KMS-11 (cell line): Measurements from ENCODE around the gene RALGAPA2.
"Not testable (repeated sequence)": the region's sequence is repeated elsewhere in the genome, so short reads cannot be mapped to it uniquely, and the experiment has no call there.

Experiments used
- H2AFZ ChIP-seq: fragments of 200-600 bp; sonication (generic); 2 replicates; pipeline ENCODE4 v1.6.1; 2016; ENCODE audit warnings: antibody characterized with exemption, mixed run types, low read depth
- H3K27ac ChIP-seq: fragments of 200-600 bp; sonication (generic); 2 replicates; pipeline ENCODE4 v1.6.1; 2016; ENCODE audit warnings: mild to moderate bottlenecking, mixed run types
- H3K27me3 ChIP-seq: fragments of 200-600 bp; sonication (generic); 2 replicates; pipeline ENCODE4 v1.6.1; 2017; ENCODE audit warnings: mild to moderate bottlenecking, low read depth, mixed run types, moderate library complexity; ENCODE audit not compliant: insufficient read depth
- H3K36me3 ChIP-seq: fragments of 200-600 bp; sonication (generic); 2 replicates; pipeline ENCODE4 v1.6.1; 2017; ENCODE audit warnings: mild to moderate bottlenecking, mixed run types; ENCODE audit not compliant: insufficient read depth
- H3K4me1 ChIP-seq: fragments of 200-600 bp; sonication (generic); 2 replicates; pipeline ENCODE4 v1.6.1; 2016; ENCODE audit warnings: mild to moderate bottlenecking, low read depth, mixed run types; ENCODE audit not compliant: poor library complexity, severe bottlenecking
- H3K4me2 ChIP-seq: fragments of 200-600 bp; sonication (generic); 2 replicates; pipeline ENCODE4 v1.7.0; 2016; ENCODE audit warnings: mild to moderate bottlenecking, mixed run types
- H3K4me3 ChIP-seq: fragments of 200-600 bp; sonication (generic); IDR thresholded peaks from 2 replicates; pipeline ENCODE4 v1.6.1; 2017; ENCODE audit warnings: low read depth, low read length, mixed read lengths; ENCODE audit not compliant: insufficient read depth
- H3K79me2 ChIP-seq: fragments of 200-600 bp; sonication (generic); 2 replicates; pipeline ENCODE4 v1.6.1; 2016; ENCODE audit warnings: low read depth, mixed run types; ENCODE audit not compliant: insufficient read depth
- H3K9ac ChIP-seq: fragments of 200-600 bp; sonication (generic); 2 replicates; pipeline ENCODE4 v1.6.1; 2016; ENCODE audit warnings: mild to moderate bottlenecking, mixed run types
- H4K20me1 ChIP-seq: fragments of 200-600 bp; sonication (generic); 2 replicates; pipeline ENCODE4 v1.6.1; 2016; ENCODE audit warnings: mild to moderate bottlenecking, mixed run types; ENCODE audit not compliant: insufficient read depth
- TF ChIP-seq, protein P1 (sequence below): fragments of 200-600 bp; sonication (generic); conservative IDR thresholded peaks from 2 replicates; pipeline ENCODE4 v1.6.1; 2017; ENCODE audit warnings: low read depth, mild to moderate bottlenecking, antibody characterized with exemption, low read length, moderate library complexity, mixed read lengths

Gene RALGAPA2

DNA sequence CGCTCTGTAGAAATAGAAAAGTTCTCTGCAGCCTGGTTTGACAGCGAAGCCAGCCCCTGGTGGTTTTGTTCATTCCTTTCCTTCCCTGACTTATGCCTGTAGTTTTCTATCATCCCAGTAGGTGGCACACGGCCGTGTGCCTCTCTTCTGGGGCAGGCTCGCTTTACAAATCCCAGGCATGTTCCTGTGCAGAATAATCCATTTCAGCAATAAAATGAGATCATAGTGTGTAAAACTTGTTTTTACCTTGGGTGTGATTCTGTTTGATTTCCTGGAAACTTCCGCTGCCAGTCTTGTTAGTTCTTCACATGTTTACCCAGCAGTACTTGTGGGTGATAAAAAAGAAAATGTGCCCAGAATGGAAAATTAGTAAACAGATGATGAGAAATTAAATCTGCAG, 352.0 kb downstream of the RALGAPA2 start:
- Histone ChIP-seq H3K4me2 (no peak overlapping the region; the same call in 1 of the 2 replicates), H3K4me3 (no peak overlapping the region), H3K27me3 (no peaks in the 10 kb centered on the region), H3K9ac (no peak overlapping the region), H3K4me1 (peaks cover 7% of the 10 kb centered on the region), H3K79me2 (no peaks in the 10 kb centered on the region), H3K36me3 (no peaks in the 10 kb centered on the region), H4K20me1 (no peaks in the 10 kb centered on the region), H3K27ac (no peak overlapping the region), H2AFZ (peak overlapping the region; percentile 4; the same call in 1 of the 2 replicates)
- TF ChIP-seq, protein P1, sequence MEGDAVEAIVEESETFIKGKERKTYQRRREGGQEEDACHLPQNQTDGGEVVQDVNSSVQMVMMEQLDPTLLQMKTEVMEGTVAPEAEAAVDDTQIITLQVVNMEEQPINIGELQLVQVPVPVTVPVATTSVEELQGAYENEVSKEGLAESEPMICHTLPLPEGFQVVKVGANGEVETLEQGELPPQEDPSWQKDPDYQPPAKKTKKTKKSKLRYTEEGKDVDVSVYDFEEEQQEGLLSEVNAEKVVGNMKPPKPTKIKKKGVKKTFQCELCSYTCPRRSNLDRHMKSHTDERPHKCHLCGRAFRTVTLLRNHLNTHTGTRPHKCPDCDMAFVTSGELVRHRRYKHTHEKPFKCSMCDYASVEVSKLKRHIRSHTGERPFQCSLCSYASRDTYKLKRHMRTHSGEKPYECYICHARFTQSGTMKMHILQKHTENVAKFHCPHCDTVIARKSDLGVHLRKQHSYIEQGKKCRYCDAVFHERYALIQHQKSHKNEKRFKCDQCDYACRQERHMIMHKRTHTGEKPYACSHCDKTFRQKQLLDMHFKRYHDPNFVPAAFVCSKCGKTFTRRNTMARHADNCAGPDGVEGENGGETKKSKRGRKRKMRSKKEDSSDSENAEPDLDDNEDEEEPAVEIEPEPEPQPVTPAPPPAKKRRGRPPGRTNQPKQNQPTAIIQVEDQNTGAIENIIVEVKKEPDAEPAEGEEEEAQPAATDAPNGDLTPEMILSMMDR, result peak; percentile 75

DNA sequence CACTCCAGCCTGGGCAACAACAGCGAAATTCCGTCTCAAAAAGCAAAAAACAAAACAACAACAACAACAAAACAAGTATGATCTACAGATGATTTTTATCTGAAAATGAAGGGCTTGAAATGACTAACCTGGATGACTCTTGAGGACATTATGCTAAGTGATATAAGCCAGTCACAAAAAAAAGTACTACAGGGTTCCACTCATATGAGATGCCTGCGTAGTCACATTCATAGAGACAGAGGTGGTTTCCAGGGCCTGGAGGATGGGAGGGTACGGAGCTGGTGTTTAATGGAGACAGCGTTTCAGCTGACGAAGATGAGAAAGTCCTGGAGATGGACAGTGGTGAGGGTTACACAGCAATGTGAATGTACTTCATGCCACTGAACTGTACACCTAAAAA, 352.8 kb downstream of the RALGAPA2 start:
- Histone ChIP-seq H3K27me3 (no peaks in the 10 kb centered on the region), H3K9ac (no peak overlapping the region), H3K27ac (no peak overlapping the region), H3K36me3 (no peaks in the 10 kb centered on the region), H4K20me1 (no peaks in the 10 kb centered on the region), H3K4me2 (no peak overlapping the region), H3K4me1 (peaks cover 7% of the 10 kb centered on the region), H3K79me2 (no peaks in the 10 kb centered on the region), H2AFZ (no peak overlapping the region), H3K4me3 (no peak overlapping the region)
- TF ChIP-seq, protein P1, result no peak

DNA sequence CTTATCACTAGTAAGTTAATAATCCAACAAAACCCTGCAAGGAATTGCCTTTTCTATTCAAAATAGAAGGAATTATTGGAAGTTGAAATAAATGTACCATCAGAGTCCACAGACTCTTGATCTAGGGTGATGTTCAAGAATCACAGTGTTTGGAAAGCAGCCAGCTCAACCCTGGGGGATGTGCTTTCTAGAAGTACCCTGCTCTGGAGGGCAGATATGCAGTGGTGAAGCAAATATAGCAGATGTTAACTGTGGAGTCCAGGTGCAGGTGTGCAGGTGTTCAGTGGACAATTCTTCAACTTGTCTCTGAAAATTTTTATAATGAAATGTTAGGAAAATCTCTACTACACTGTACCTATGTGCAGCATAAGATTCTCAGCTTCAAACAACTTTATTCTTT, 353.6 kb downstream of the RALGAPA2 start:
- Histone ChIP-seq H3K4me1 (peaks cover 7% of the 10 kb centered on the region), H3K79me2 (no peaks in the 10 kb centered on the region), H3K4me3 (no peak overlapping the region), H4K20me1 (no peaks in the 10 kb centered on the region), H3K27me3 (no peaks in the 10 kb centered on the region), H3K9ac (no peak overlapping the region), H3K4me2 (no peak overlapping the region), H2AFZ (no peak overlapping the region), H3K36me3 (no peaks in the 10 kb centered on the region), H3K27ac (no peak overlapping the region)
- TF ChIP-seq, protein P1, result no peak

DNA sequence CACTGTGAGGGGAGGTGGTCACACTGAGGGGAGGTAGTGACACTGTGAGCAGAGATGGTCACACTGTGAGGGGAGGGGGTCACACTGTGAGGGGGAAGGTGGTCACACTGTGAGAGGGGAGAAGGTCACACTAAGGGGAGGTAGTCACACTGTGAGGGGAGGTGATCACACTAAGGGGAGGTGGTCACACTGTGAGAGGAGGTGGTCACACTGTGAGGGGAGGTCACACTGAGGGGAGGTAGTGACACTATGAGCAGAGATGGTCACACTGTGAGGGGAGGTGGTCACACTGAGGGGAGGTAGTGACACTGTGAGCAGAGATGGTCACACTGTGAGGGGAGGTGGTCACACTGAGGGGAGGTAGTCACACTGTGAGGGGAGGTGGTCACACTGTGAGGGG, 356.9 kb downstream of the RALGAPA2 start:
- not testable (repeated sequence) for H3K27me3 ChIP-seq, H3K36me3 ChIP-seq, H3K4me1 ChIP-seq, H4K20me1 ChIP-seq, H3K4me2 ChIP-seq, H3K4me3 ChIP-seq, H2AFZ ChIP-seq, H3K79me2 ChIP-seq, H3K9ac ChIP-seq, H3K27ac ChIP-seq

DNA sequence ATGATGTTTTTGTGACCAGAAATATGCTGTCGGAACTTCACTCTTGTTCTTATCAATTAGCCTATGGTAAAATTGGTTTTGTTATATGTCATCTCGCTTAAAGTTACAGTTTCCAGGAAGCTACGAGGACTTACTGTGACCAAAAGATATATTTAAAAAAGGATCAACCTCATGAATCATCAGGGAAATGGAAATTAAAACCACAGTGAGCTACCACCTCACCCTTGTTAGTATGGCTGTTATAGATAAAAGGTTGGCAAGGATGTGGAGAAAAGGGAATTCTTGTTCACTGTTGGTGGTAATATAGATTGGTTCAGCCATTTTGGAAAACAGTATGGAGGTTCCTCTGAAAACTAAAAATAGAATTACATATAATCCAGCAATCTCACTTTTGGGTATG, 358.9 kb downstream of the RALGAPA2 start:
- no peaks in the 10 kb centered on the region for H3K27me3 ChIP-seq
- peaks cover 1% of the 10 kb centered on the region for H3K4me1 ChIP-seq
- H3K4me2 ChIP-seq, result no peak overlapping the region
- no peak overlapping the region for H3K27ac ChIP-seq
- no peak overlapping the region for H2AFZ ChIP-seq
- H3K4me3 ChIP-seq, result no peak overlapping the region
- H3K36me3 ChIP-seq, result no peaks in the 10 kb centered on the region
- TF ChIP-seq, protein P1, result no peak
- H3K79me2 ChIP-seq, result no peaks in the 10 kb centered on the region
- H3K9ac ChIP-seq, result no peak overlapping the region
- no peaks in the 10 kb centered on the region for H4K20me1 ChIP-seq
